ENCODE measurements around the gene SRPK2. TPM values are rescaled to one million over a fixed set of nuclear protein-coding genes. Genes with fewer than 3 reads are reported as not detected.

The SRPK2 gene
- total RNA-seq, 4 donors from 2014 or later, result 21.5 to 35.1 (median 29.2) TPM

- DNase-seq, result no peak
- Histone ChIP-seq H3K27ac (no peak overlapping the region), H3K27me3 (no peaks in the 10 kb centered on the region), H3K36me3 (peaks cover 0 to 5% (median 0%) of the 10 kb centered on the region in 3 donors), H3K4me1 (peaks cover 0 to 33% (median 4%) of the 10 kb centered on the region in 3 donors), H3K9me3 (no peaks in the 10 kb centered on the region), H3K4me3 (no peak overlapping the region)
- intact Hi-C loops (cut with DNase I), result no loop called here
- 88 to 95% methylated on average over 9 to 20 of the region's 20 CpGs for WGBS, 2 donors
- no peak for TF ChIP-seq POLR2A (IDR thresholded peaks at IDR 0.05)
- TF ChIP-seq CTCF (IDR thresholded peaks at IDR 0.05), result no peak
These were observed 160.2 kb downstream of the SRPK2 start for GRCh38 chr7:105228555-105228954.

GRCh38 chr7:105227391-105227790 lies 161.3 kb downstream of the SRPK2 start:
- H3K4me1 ChIP-seq, result peaks cover 0 to 37% (median 4%) of the 10 kb centered on the region in 3 donors
- TF ChIP-seq POLR2A (IDR thresholded peaks at IDR 0.05), result no peak
- no peak for TF ChIP-seq CTCF (IDR thresholded peaks at IDR 0.05)
- WGBS, 2 donors, result 81 to 95% methylated on average over 2 of the region's 2 CpGs

GRCh38 chr7:105224884-105225651 lies 163.7 kb downstream of the SRPK2 start:
- Histone ChIP-seq H3K4me3 (no peak overlapping the region), H3K27ac (peak overlapping the region in 3 of 4 donors; percentile 49 to 70 (median 54)), H3K9me3 (no peaks in the 10 kb centered on the region), H3K27me3 (no peaks in the 10 kb centered on the region), H3K4me1 (peaks cover 0 to 42% (median 4%) of the 10 kb centered on the region in 3 donors), H3K36me3 (no peaks in the 10 kb centered on the region)
- no peak for DNase-seq
- intact Hi-C loops (cut with DNase I), result no loop called here
- 54 to 55% methylated on average over 6 of the region's 6 CpGs for WGBS, 2 donors
- TF ChIP-seq POLR2A (IDR thresholded peaks at IDR 0.05), result no peak
- no peak for TF ChIP-seq CTCF (IDR thresholded peaks at IDR 0.05)

More at GRCh38 chr7:105227391-105227790, 161.3 kb downstream of the SRPK2 start:
- Histone ChIP-seq H3K36me3 (peaks cover 0 to 5% (median 0%) of the 10 kb centered on the region in 3 donors), H3K9me3 (no peaks in the 10 kb centered on the region), H3K27me3 (no peaks in the 10 kb centered on the region), H3K27ac (no peak overlapping the region), H3K4me3 (no peak overlapping the region)
- intact Hi-C loops (cut with DNase I), result no loop called here
- DNase-seq, result no peak

GRCh38 chr7:105222953-105223352 lies 165.8 kb downstream of the SRPK2 start:
- Histone ChIP-seq H3K27me3 (no peaks in the 10 kb centered on the region), H3K27ac (no peak overlapping the region), H3K4me1 (peaks cover 0 to 49% (median 4%) of the 10 kb centered on the region in 3 donors), H3K9me3 (no peaks in the 10 kb centered on the region), H3K36me3 (no peaks in the 10 kb centered on the region), H3K4me3 (no peak overlapping the region)
- intact Hi-C loops (cut with DNase I), result no loop called here
- no peak for DNase-seq
- WGBS, 2 donors, result 88 to 93% methylated on average over 5 of the region's 5 CpGs
- no peak for TF ChIP-seq POLR2A (IDR thresholded peaks at IDR 0.05)
- no peak for TF ChIP-seq CTCF (IDR thresholded peaks at IDR 0.05)

- WGBS, 2 donors, result 26 to 49% methylated on average over 2 of the region's 2 CpGs
- peaks cover 0 to 51% (median under 1%) of the 10 kb centered on the region in 3 donors for H3K4me1 ChIP-seq
- peak overlapping the region; percentile 29 to 79 (median 68) for H3K27ac ChIP-seq
- intact Hi-C loops (cut with DNase I), result no loop called here
- H3K36me3 ChIP-seq, result peaks cover 0 to 5% (median 0%) of the 10 kb centered on the region in 3 donors
- DNase-seq, result no peak
- no peaks in the 10 kb centered on the region for H3K27me3 ChIP-seq
- no peak overlapping the region for H3K4me3 ChIP-seq
- no peak for TF ChIP-seq POLR2A (IDR thresholded peaks at IDR 0.05)
- TF ChIP-seq CTCF (IDR thresholded peaks at IDR 0.05), result no peak
- no peaks in the 10 kb centered on the region for H3K9me3 ChIP-seq
These were observed 169.0 kb downstream of the SRPK2 start for GRCh38 chr7:105219771-105220160.
